Kidney (tissue), 14 donors: ENCODE data around the gene LDLRAD1. TPM values are rescaled to one million over a fixed set of nuclear protein-coding genes. Genes with fewer than 3 reads are reported as not detected.
A peak's percentile ranks its signal among the peaks of the same experiment; 100 is the strongest.
"Not testable (repeated sequence)": the region's sequence is repeated elsewhere in the genome, so short reads cannot be mapped to it uniquely, and the experiment has no call there.

Experiments
- DNase-seq, 5 donors: peaks; one replicate each; pipeline ENCODE4 v3.0.0-alpha.2; 2013 to 2020
- FAIRE-seq: peaks from 2 replicates; lab custom pipeline; 2012; peaks lifted over from hg19 to GRCh38; lab: Jason Lieb, UNC
- H3K27ac ChIP-seq, 2 donors: one replicate each; pipeline ENCODE4 v1.7.0; 2013; ENCODE audit warnings: low read depth in 2 of 2, low read length in 2 of 2, inconsistent platforms in 1 of 2
- H3K27me3 ChIP-seq: one replicate; pipeline ENCODE4 v1.7.1; 2013; ENCODE audit warnings: low read length, inconsistent platforms; ENCODE audit not compliant: control insufficient read depth, insufficient read depth
- H3K36me3 ChIP-seq, 3 donors: one replicate each; pipeline versions ENCODE4 v1.7.0 to v1.7.1; 2013; ENCODE audit warnings: low read length in 3 of 3, control low read depth in 1 of 3, inconsistent platforms in 1 of 3; ENCODE audit not compliant: insufficient read depth in 3 of 3, control insufficient read depth in 2 of 3
- H3K4me1 ChIP-seq, 3 donors: one replicate each; pipeline versions ENCODE4 v1.7.0 to v1.7.1; 2013; ENCODE audit warnings: low read length in 3 of 3, inconsistent platforms in 1 of 3, low read depth in 1 of 3; ENCODE audit not compliant: control insufficient read depth in 2 of 3, insufficient read depth in 2 of 3
- H3K4me3 ChIP-seq, 3 donors: one replicate each; pipeline versions ENCODE4 v1.7.0 to v1.8.1; 2013; ENCODE audit warnings: low read length in 3 of 3, control low read depth in 1 of 3, inconsistent platforms in 1 of 3
- H3K9ac ChIP-seq, 3 donors: one replicate each; pipeline versions ENCODE4 v1.7.0 to v1.7.1; 2013; ENCODE audit warnings: low read length in 3 of 3, control low read depth in 1 of 3, inconsistent platforms in 1 of 3
- H3K9me3 ChIP-seq, 3 donors: one replicate each; pipeline versions ENCODE4 v1.7.0 to v1.7.1; 2013; ENCODE audit warnings: low read length in 3 of 3, control low read depth in 1 of 3, inconsistent platforms in 1 of 3; ENCODE audit not compliant: control insufficient read depth in 2 of 3, insufficient read depth in 1 of 3
- intact Hi-C: fragments of 100-400 bp; cut with DNase I; formaldehyde crosslinking; loops from one replicate; pipeline ENCODE4 v1.11.1; 2022
- polyA plus RNA-seq: library from polyadenylated mRNA; stranded (reverse); fragments of 350-450 nt; fragmentation: Illumina TruSeq; extraction: RNeasy Lipid Tissue Mini Kit (QIAGEN cat#74804); gene quantifications from one replicate; pipeline ENCODE4 v1.2.3, GENCODE V29; 2014; ENCODE audit warnings: low read depth, low replicate concordance; ENCODE audit not compliant: insufficient read depth
- total RNA-seq: library from RNA; stranded (reverse); fragmentation: NEBNext Ultra II Directional; extraction: Animal tissue kit (Norgen Biotek cat#: 25700); gene quantifications from one replicate; pipeline ENCODE4 v1.2.1, GENCODE V29; 2021
- TF ChIP-seq, protein P1 (sequence below): IDR thresholded peaks from 3 replicates; pipeline ENCODE4 v1.5.1; 2012; ENCODE audit warnings: mild to moderate bottlenecking, moderate library complexity, borderline replicate concordance; ENCODE audit not compliant: insufficient read depth; ENCODE audit errors: extremely low read depth
- donor health status: control.
- donor health status: control.
- donor health status: control.
- donor health status: control.
- donor health status: control.
- donor health status: DM: yes; HTN: yes; CAD: no.
- donor health status: Normal renal cell carcinoma (clear cell type).

Gene LDLRAD1
- total and polyA plus RNA-seq, 2 donors from 2014 or later = not detected

DNA sequence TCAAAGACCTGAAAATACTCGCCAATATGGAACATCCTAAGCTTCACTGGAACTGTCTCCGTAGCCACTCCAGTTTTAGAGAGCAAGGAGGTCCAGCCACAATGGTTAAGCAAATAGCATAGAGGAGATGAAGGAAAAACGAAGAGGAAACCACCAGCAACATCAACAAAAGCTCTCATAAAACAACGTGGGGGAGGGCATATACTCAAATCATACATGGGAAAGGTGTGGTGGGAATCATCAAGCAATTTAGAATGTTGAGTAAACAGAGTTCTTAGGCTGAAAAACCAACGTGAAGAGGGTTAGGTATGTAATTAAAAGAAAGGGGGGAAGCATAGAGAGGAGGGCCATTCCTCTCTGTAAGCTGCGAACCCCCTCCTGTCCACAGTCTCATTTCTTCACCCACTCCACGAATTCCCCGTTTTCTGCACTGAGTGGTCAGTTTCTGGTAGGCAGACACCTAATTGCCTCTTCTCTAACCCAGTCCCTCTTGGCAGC, 34.0 kb upstream of the LDLRAD1 start:
- intact Hi-C loops = no loop called here
- TF ChIP-seq, protein P1, sequence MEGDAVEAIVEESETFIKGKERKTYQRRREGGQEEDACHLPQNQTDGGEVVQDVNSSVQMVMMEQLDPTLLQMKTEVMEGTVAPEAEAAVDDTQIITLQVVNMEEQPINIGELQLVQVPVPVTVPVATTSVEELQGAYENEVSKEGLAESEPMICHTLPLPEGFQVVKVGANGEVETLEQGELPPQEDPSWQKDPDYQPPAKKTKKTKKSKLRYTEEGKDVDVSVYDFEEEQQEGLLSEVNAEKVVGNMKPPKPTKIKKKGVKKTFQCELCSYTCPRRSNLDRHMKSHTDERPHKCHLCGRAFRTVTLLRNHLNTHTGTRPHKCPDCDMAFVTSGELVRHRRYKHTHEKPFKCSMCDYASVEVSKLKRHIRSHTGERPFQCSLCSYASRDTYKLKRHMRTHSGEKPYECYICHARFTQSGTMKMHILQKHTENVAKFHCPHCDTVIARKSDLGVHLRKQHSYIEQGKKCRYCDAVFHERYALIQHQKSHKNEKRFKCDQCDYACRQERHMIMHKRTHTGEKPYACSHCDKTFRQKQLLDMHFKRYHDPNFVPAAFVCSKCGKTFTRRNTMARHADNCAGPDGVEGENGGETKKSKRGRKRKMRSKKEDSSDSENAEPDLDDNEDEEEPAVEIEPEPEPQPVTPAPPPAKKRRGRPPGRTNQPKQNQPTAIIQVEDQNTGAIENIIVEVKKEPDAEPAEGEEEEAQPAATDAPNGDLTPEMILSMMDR = no peak
- H3K4me1 ChIP-seq = peaks cover 10 to 17% (median 14%) of the 10 kb centered on the region in 3 donors
- DNase-seq (peak in 1 of 5 donors; percentile 36), FAIRE-seq (no peak)
- H3K27ac ChIP-seq = peak overlapping the region; percentile 89 to 90
- no peaks in the 10 kb centered on the region for H3K27me3 ChIP-seq
- H3K9ac ChIP-seq = peak overlapping the region; percentile 88 to 98 (median 95)
- H3K4me3 ChIP-seq = peak overlapping the region; percentile 90 to 98 (median 97)
- no peaks in the 10 kb centered on the region for H3K9me3 ChIP-seq
- no peaks in the 10 kb centered on the region for H3K36me3 ChIP-seq

- H3K27ac ChIP-seq, H3K4me3 ChIP-seq, FAIRE-seq, H3K27me3 ChIP-seq, intact Hi-C loops, H3K36me3 ChIP-seq, H3K9me3 ChIP-seq, H3K9ac ChIP-seq: not testable (repeated sequence)
- DNase-seq = peak in 1 of 5 donors; percentile 28
- peaks cover 10 to 17% (median 14%) of the 10 kb centered on the region in 3 donors for H3K4me1 ChIP-seq
Observed at GRCh38 chr1:54050435-54050834, 32.4 kb upstream of the LDLRAD1 start.

- Histone ChIP-seq H3K4me3 (no peak overlapping the region), H3K4me1 (peaks cover 5 to 14% (median 11%) of the 10 kb centered on the region in 3 donors), H3K36me3 (peaks cover 0 to 6% (median under 1%) of the 10 kb centered on the region in 3 donors), H3K9ac (no peak overlapping the region), H3K27me3 (no peaks in the 10 kb centered on the region), H3K9me3 (no peaks in the 10 kb centered on the region), H3K27ac (no peak overlapping the region)
- intact Hi-C loops = no loop called here
- DNase-seq (no peak), FAIRE-seq (no peak)
- TF ChIP-seq, protein P1 = no peak
Observed at GRCh38 chr1:54047384-54048305, 29.7 kb upstream of the LDLRAD1 start.
